Erythroblast (primary cell): ENCODE results near the gene GALNT9.

ENCODE experiments used
- GATA1 ChIP-seq: IDR thresholded peaks from 2 replicates; pipeline ENCODE4 v1.6.1; 2011; ENCODE audit warnings: low read depth, mild to moderate bottlenecking, control low read depth, low read length, moderate library complexity
- POLR2A ChIP-seq: IDR thresholded peaks from 2 replicates; pipeline ENCODE4 v1.6.1; 2011; ENCODE audit warnings: mild to moderate bottlenecking, low read length

- no peak for TF ChIP-seq POLR2A
- no peak for TF ChIP-seq GATA1
These were observed 49.5 kb downstream of the GALNT9 start for GRCh38 chr12:132279930-132280329.
